Astrocyte (in vitro differentiated cells and primary cell): ENCODE measurements around the gene PYGL. TPM values are rescaled to one million over a fixed set of nuclear protein-coding genes. Genes with fewer than 3 reads are reported as not detected.

Experiments used
- DNase-seq: peaks from one replicate; pipeline ENCODE4 v3.0.0-alpha.2; 2010; ENCODE audit warnings: low read depth
- FAIRE-seq: peaks from 2 replicates; lab custom pipeline; 2011; peaks lifted over from hg19 to GRCh38; lab: Jason Lieb, UNC
- H2AFZ ChIP-seq: 2 replicates; pipeline ENCODE4 v1.6.0; 2012; ENCODE audit warnings: low read depth, low read length, inconsistent platforms
- H3K27ac ChIP-seq: 2 replicates; pipeline ENCODE4 v1.5.1; 2011; ENCODE audit warnings: low read depth, low read length, inconsistent platforms
- H3K27me3 ChIP-seq: 2 replicates; pipeline ENCODE4 v1.6.0; 2011; ENCODE audit warnings: low read length, inconsistent platforms; ENCODE audit not compliant: insufficient read depth
- H3K36me3 ChIP-seq: 2 replicates; pipeline ENCODE4 v1.5.1; 2011; ENCODE audit warnings: low read length, inconsistent platforms; ENCODE audit not compliant: insufficient read depth
- H3K4me1 ChIP-seq: 2 replicates; pipeline ENCODE4 v1.5.1; 2011; ENCODE audit warnings: low read length, inconsistent platforms; ENCODE audit not compliant: insufficient read depth
- H3K4me2 ChIP-seq: 2 replicates; pipeline ENCODE4 v1.6.0; 2012; ENCODE audit warnings: low read length, inconsistent platforms
- H3K4me3 ChIP-seq: 2 replicates; pipeline ENCODE4 v1.5.1; 2011; ENCODE audit warnings: low read depth, mild to moderate bottlenecking, low read length, inconsistent platforms; ENCODE audit not compliant: insufficient read depth
- H3K79me2 ChIP-seq: 2 replicates; pipeline ENCODE4 v1.6.0; 2012; ENCODE audit warnings: mild to moderate bottlenecking, low read length, inconsistent platforms; ENCODE audit not compliant: insufficient read depth
- H3K9ac ChIP-seq: 2 replicates; pipeline ENCODE4 v1.6.0; 2012; ENCODE audit warnings: mild to moderate bottlenecking, low read length, inconsistent platforms
- H3K9me3 ChIP-seq: 2 replicates; pipeline ENCODE4 v1.5.1; 2012; ENCODE audit warnings: low read depth, mild to moderate bottlenecking, low read length, inconsistent platforms; ENCODE audit not compliant: insufficient read depth
- H4K20me1 ChIP-seq: 2 replicates; pipeline ENCODE4 v1.6.0; 2012; ENCODE audit warnings: low read length, inconsistent platforms; ENCODE audit not compliant: insufficient read depth
- H3K27ac Mint-ChIP-seq: one replicate; pipeline ENCODE4 v1.8.0; 2021; ENCODE audit warnings: mild to moderate bottlenecking, mixed read lengths; ENCODE audit not compliant: unreplicated experiment
- H3K27me3 Mint-ChIP-seq: one replicate; pipeline ENCODE4 v1.8.0; 2021; ENCODE audit warnings: low read depth, mixed read lengths; ENCODE audit not compliant: unreplicated experiment
- H3K36me3 Mint-ChIP-seq: one replicate; pipeline ENCODE4 v1.8.0; 2021; ENCODE audit warnings: low read depth, mixed read lengths; ENCODE audit not compliant: unreplicated experiment
- H3K4me1 Mint-ChIP-seq: one replicate; pipeline ENCODE4 v1.8.0; 2021; ENCODE audit warnings: low read depth, mixed read lengths; ENCODE audit not compliant: unreplicated experiment
- H3K4me3 Mint-ChIP-seq: one replicate; pipeline ENCODE4 v1.8.0; 2021; ENCODE audit warnings: mild to moderate bottlenecking, moderate library complexity, mixed read lengths; ENCODE audit not compliant: unreplicated experiment
- H3K9me3 Mint-ChIP-seq: one replicate; pipeline ENCODE4 v1.8.0; 2021; ENCODE audit warnings: mild to moderate bottlenecking, mixed read lengths; ENCODE audit not compliant: unreplicated experiment
- CTCF ChIP-seq: IDR thresholded peaks from 2 replicates; pipeline ENCODE4 v1.5.1; 2011; ENCODE audit warnings: low read depth, mild to moderate bottlenecking, inconsistent platforms, low read length, moderate library complexity; ENCODE audit not compliant: insufficient read depth
- EZH2 ChIP-seq: IDR thresholded peaks from 2 replicates; pipeline ENCODE4 v1.6.1; 2012; ENCODE audit warnings: mild to moderate bottlenecking, low read length, inconsistent platforms; ENCODE audit not compliant: insufficient read depth
- total RNA-seq: library from RNA; stranded (reverse); gene quantifications from 2 replicates; pipeline ENCODE4 v1.2.1, GENCODE V29; 2021

Gene PYGL
- total RNA-seq, 1 donor from 2014 or later: 97.6 TPM

GRCh38 chr14:50955373-50956043 is 11.2 kb upstream of the PYGL start:
- H3K79me2 ChIP-seq: no peaks in the 10 kb centered on the region
- H3K4me3 Mint-ChIP-seq: peak overlapping the region; percentile 60
- H3K9me3 ChIP-seq: no peaks in the 10 kb centered on the region
- H2AFZ ChIP-seq: peak overlapping the region; percentile 61
- DNase-seq (peak; percentile 96), FAIRE-seq (peak; percentile 41)
- H3K4me1 Mint-ChIP-seq: peaks cover 10% of the 10 kb centered on the region
- H3K4me3 ChIP-seq: no peak overlapping the region
- H3K9ac ChIP-seq: peak overlapping the region; percentile 70
- no peaks in the 10 kb centered on the region for H3K36me3 Mint-ChIP-seq
- peak overlapping the region; percentile 100 for H3K27ac Mint-ChIP-seq
- H3K27me3 ChIP-seq: no peaks in the 10 kb centered on the region
- H3K36me3 ChIP-seq: no peaks in the 10 kb centered on the region
- H4K20me1 ChIP-seq: no peaks in the 10 kb centered on the region
- H3K9me3 Mint-ChIP-seq: no peaks in the 10 kb centered on the region
- TF ChIP-seq EZH2: no peak
- TF ChIP-seq CTCF: peak; percentile 63
- H3K4me2 ChIP-seq: peak overlapping the region; percentile 69
- peaks cover 10% of the 10 kb centered on the region for H3K4me1 ChIP-seq
- peak overlapping the region; percentile 93 for H3K27ac ChIP-seq
- H3K27me3 Mint-ChIP-seq: no peaks in the 10 kb centered on the region

- Mint-ChIP-seq H3K4me1 (peaks cover 10% of the 10 kb centered on the region), H3K4me3 (no peak overlapping the region), H3K9me3 (no peaks in the 10 kb centered on the region), H3K27me3 (no peaks in the 10 kb centered on the region), H3K36me3 (no peaks in the 10 kb centered on the region), H3K27ac (peak overlapping the region; percentile 100)
- no peaks in the 10 kb centered on the region for H4K20me1 ChIP-seq
- H3K4me3 ChIP-seq: no peak overlapping the region
- no peaks in the 10 kb centered on the region for H3K36me3 ChIP-seq
- H3K79me2 ChIP-seq: no peaks in the 10 kb centered on the region
- H3K27me3 ChIP-seq: no peaks in the 10 kb centered on the region
- no peak for TF ChIP-seq EZH2
- TF ChIP-seq CTCF: peak; percentile 69
- H3K9me3 ChIP-seq: no peaks in the 10 kb centered on the region
- H3K4me1 ChIP-seq: peaks cover 10% of the 10 kb centered on the region
- peak overlapping the region; percentile 93 for H3K27ac ChIP-seq
- H3K4me2 ChIP-seq: peak overlapping the region; percentile 69
- FAIRE-seq (peak; percentile 71), DNase-seq (peak; percentile 48)
- H3K9ac ChIP-seq: peak overlapping the region; percentile 70
- no peak overlapping the region for H2AFZ ChIP-seq
Measured at GRCh38 chr14:50954811-50955372, 10.6 kb upstream of the PYGL start.

- Mint-ChIP-seq H3K36me3 (no peaks in the 10 kb centered on the region), H3K27me3 (no peaks in the 10 kb centered on the region), H3K9me3 (peaks cover 3% of the 10 kb centered on the region), H3K27ac (no peak overlapping the region), H3K4me3 (no peak overlapping the region), H3K4me1 (peaks cover 10% of the 10 kb centered on the region)
- Histone ChIP-seq H2AFZ (no peak overlapping the region), H3K9ac (no peak overlapping the region), H3K79me2 (no peaks in the 10 kb centered on the region), H3K9me3 (no peaks in the 10 kb centered on the region), H3K4me1 (peaks cover 10% of the 10 kb centered on the region), H4K20me1 (no peaks in the 10 kb centered on the region), H3K27me3 (no peaks in the 10 kb centered on the region), H3K36me3 (no peaks in the 10 kb centered on the region), H3K4me3 (no peak overlapping the region), H3K27ac (no peak overlapping the region), H3K4me2 (no peak overlapping the region)
- FAIRE-seq (no peak), DNase-seq (no peak)
- TF ChIP-seq EZH2: no peak
- no peak for TF ChIP-seq CTCF
Measured at GRCh38 chr14:50953502-50953901, 9.2 kb upstream of the PYGL start.
